ENCODE results near the gene SFMBT2. TPM values are rescaled to one million over a fixed set of nuclear protein-coding genes. Genes with fewer than 3 reads are reported as not detected.
"Not testable (repeated sequence)": the region's sequence is repeated elsewhere in the genome, so short reads cannot be mapped to it uniquely, and the experiment has no call there.

SFMBT2 gene
- total RNA-seq, 1 experiment from 2014 or later, result 14.3 TPM

DNA sequence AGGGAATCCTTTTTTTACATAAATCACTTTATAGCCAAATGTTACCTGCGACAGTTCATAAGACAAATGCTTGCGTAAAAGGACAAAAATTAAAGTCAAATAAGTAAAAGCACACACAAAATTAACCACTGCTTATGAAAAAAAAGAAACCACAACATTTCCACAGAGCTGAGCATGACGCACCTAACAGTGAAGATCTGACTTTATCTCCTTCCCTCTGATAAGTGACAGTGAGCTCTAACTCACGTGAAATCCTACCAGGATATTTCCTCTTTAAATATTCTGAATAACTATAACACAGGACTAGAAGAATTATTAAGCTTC is 225.5 kb downstream of the SFMBT2 start:
- no peak for ATAC-seq
- no peak for TF ChIP-seq TCF7 (CRISPR knock-in tag; IDR thresholded peaks at IDR 0.05; ENCODE audit: low read depth)
- TF ChIP-seq SMAD4 (CRISPR knock-in tag; IDR thresholded peaks at IDR 0.05), result no peak
- TF ChIP-seq, protein P1, sequence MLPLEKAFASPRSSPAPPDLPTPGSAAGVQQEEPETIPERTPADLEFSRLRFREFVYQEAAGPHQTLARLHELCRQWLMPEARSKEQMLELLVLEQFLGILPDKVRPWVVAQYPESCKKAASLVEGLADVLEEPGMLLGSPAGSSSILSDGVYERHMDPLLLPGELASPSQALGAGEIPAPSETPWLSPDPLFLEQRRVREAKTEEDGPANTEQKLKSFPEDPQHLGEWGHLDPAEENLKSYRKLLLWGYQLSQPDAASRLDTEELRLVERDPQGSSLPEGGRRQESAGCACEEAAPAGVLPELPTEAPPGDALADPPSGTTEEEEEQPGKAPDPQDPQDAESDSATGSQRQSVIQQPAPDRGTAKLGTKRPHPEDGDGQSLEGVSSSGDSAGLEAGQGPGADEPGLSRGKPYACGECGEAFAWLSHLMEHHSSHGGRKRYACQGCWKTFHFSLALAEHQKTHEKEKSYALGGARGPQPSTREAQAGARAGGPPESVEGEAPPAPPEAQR (CRISPR knock-in tag; IDR thresholded peaks at IDR 0.05), result no peak
- TF ChIP-seq ELF4 (CRISPR knock-in tag; IDR thresholded peaks at IDR 0.05; ENCODE audit: low read depth), result no peak
- TF ChIP-seq AR (CRISPR knock-in tag; IDR thresholded peaks at IDR 0.05), result no peak
- no peak for TF ChIP-seq NR2C2 (CRISPR knock-in tag; IDR thresholded peaks at IDR 0.05)
- TF ChIP-seq ZBTB21 (CRISPR knock-in tag; IDR thresholded peaks at IDR 0.05; ENCODE audit: borderline replicate concordance), result no peak
- no peak for TF ChIP-seq EMX1 (CRISPR knock-in tag; IDR thresholded peaks at IDR 0.05)
- TF ChIP-seq SMAD3 (CRISPR knock-in tag; IDR thresholded peaks at IDR 0.05; ENCODE audit: borderline replicate concordance), result no peak
- TF ChIP-seq E2F4 (CRISPR knock-in tag; IDR thresholded peaks at IDR 0.05; ENCODE audit: borderline replicate concordance, low read depth), result no peak
- TF ChIP-seq ZNF219 (CRISPR knock-in tag; IDR thresholded peaks at IDR 0.05; ENCODE audit: borderline replicate concordance), result no peak
- no peaks in the 10 kb centered on the region for H3K9me3 Mint-ChIP-seq
- H3K36me3 Mint-ChIP-seq, result peaks cover 13% of the 10 kb centered on the region
- DNase-seq (ENCODE audit: low spot score), result no peak
- no peak overlapping the region for H3K27ac Mint-ChIP-seq
- no peaks in the 10 kb centered on the region for H3K27me3 Mint-ChIP-seq (ENCODE audit: low read depth)
- ChIA-PET CTCF (interaction anchor here (0.9 kb wide), 1 partner anchor 64 kb away, joined by 3 read pairs; no protein-coding TSS in a partner anchor), POLR2A (no interaction called here)
- H3K4me1 Mint-ChIP-seq, result 0 out of 2 replicates have a peak, but pooled peaks cover 4% of the 10 kb centered on the region
- no peak overlapping the region for H3K4me3 Mint-ChIP-seq

- no peak for TF ChIP-seq ETV6 (CRISPR knock-in tag; IDR thresholded peaks at IDR 0.05)
- TF ChIP-seq, protein P2, sequence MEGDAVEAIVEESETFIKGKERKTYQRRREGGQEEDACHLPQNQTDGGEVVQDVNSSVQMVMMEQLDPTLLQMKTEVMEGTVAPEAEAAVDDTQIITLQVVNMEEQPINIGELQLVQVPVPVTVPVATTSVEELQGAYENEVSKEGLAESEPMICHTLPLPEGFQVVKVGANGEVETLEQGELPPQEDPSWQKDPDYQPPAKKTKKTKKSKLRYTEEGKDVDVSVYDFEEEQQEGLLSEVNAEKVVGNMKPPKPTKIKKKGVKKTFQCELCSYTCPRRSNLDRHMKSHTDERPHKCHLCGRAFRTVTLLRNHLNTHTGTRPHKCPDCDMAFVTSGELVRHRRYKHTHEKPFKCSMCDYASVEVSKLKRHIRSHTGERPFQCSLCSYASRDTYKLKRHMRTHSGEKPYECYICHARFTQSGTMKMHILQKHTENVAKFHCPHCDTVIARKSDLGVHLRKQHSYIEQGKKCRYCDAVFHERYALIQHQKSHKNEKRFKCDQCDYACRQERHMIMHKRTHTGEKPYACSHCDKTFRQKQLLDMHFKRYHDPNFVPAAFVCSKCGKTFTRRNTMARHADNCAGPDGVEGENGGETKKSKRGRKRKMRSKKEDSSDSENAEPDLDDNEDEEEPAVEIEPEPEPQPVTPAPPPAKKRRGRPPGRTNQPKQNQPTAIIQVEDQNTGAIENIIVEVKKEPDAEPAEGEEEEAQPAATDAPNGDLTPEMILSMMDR (IDR thresholded peaks at IDR 0.05), result no peak
- no peak for TF ChIP-seq OVOL2 (CRISPR knock-in tag; IDR thresholded peaks at IDR 0.05; ENCODE audit: borderline replicate concordance)
- TF ChIP-seq AFF4 (CRISPR knock-in tag; IDR thresholded peaks at IDR 0.05; ENCODE audit: borderline replicate concordance), result no peak
- Mint-ChIP-seq H3K27ac (0 out of 2 replicates have a peak overlapping the region, but pooled peaks have one; percentile 43), H3K4me1 (0 out of 2 replicates have a peak, but pooled peaks cover 4% of the 10 kb centered on the region), H3K36me3 (peaks cover 13% of the 10 kb centered on the region), H3K27me3 (ENCODE audit: low read depth) (no peaks in the 10 kb centered on the region), H3K4me3 (no peak overlapping the region), H3K9me3 (no peaks in the 10 kb centered on the region)
- CTCF ChIA-PET, result interaction anchor here (0.6 to 0.9 kb wide), 2 partner anchors 63 to 265 kb away, joined by 3 read pairs; no protein-coding TSS in a partner anchor
- DNase-seq (ENCODE audit: low spot score), result no peak
- ATAC-seq, result no peak
- POLR2A ChIA-PET, result no interaction called here
Measured at GRCh38 chr10:7184660-7185366, 226.0 kb downstream of the SFMBT2 start.

DNA sequence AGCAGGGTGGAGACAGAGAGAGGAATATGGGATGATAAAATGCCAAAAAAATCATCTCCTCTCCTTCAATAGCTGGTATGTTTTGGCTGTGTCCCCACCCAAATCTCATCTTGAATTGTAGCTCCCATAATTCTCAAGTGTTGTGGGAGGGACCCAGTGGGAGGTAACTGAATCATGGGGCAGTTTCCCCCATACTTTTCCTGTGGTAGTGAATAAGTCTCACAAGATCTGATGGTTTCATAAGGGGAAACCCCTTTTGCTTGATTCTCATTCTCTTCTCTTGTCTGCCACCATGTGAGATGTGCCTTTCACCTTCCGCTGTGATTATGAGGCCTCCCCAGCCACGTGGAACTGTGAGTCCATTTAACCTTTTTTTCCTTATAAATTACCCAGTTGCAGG is 226.7 kb downstream of the SFMBT2 start:
- POLR2A ChIA-PET; H3K27ac Mint-ChIP-seq; DNase-seq (ENCODE audit: low spot score); ATAC-seq; H3K27me3 Mint-ChIP-seq (ENCODE audit: low read depth); H3K4me3 Mint-ChIP-seq; H3K4me1 Mint-ChIP-seq; H3K9me3 Mint-ChIP-seq: not testable (repeated sequence)
- H3K36me3 Mint-ChIP-seq, result peaks cover 11% of the 10 kb centered on the region
- CTCF ChIA-PET, result interaction anchor here (0.6 to 1.3 kb wide), 2 partner anchors 63 to 264 kb away, joined by 3 to 4 read pairs; no protein-coding TSS in a partner anchor

DNA sequence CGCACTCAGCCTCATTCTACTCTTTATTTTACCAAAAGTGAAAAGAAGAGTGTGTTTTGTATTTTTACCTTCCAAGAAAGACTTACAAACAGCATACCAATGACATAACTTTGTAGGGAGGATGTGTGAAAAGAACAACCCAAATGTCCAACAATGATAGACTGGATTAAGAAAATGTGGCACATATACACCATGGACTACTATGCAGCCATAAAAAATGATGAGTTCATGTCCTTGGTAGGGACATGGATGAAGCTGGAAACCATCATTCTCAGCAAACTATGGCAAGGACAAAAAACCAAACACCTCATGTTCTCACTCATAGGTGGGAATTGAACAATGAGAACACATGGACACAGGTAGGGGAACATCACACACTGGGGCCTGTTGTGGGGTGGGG is 228.5 kb downstream of the SFMBT2 start:
- DNase-seq (ENCODE audit: low spot score); H3K4me1 Mint-ChIP-seq; H3K27ac Mint-ChIP-seq; H3K27me3 Mint-ChIP-seq (ENCODE audit: low read depth); H3K4me3 Mint-ChIP-seq; ATAC-seq; H3K9me3 Mint-ChIP-seq; CTCF ChIA-PET; POLR2A ChIA-PET: not testable (repeated sequence)
- H3K36me3 Mint-ChIP-seq, result peaks cover 14% of the 10 kb centered on the region
